HepG2 (cell line): ENCODE data around the gene NPHP4. TPM values are rescaled to one million over a fixed set of nuclear protein-coding genes. Genes with fewer than 3 reads are reported as not detected.

ENCODE experiments used
- ATAC-seq: fragments of 200-7000 bp; cut with Tn5 transposase; 3 replicates; pipeline ENCODE4 v1.9.1; 2020; ENCODE audit warnings: mild to moderate bottlenecking, moderate library complexity
- BruUV-seq: library from RNA; stranded (reverse); fragments of 400-500 nt; replicated peaks from 2 replicates; lab custom pipeline; 2021; lab: Mats Ljungman, UMichigan
- CTCF ChIA-PET: fragments of 300-600 bp; formaldehyde crosslinking; extraction: SDS; loops from one replicate; lab custom pipeline; 2021; ENCODE audit warnings: low total read pairs, inconsistent platforms, low intra/inter-chr PET ratio; lab: Yijun Ruan, JAX
- POLR2A ChIA-PET: fragments of 350-600 bp; sonication (Branson Sonifier 250); formaldehyde crosslinking; loops from one replicate; lab custom pipeline; 2020; ENCODE audit warnings: antibody characterized with exemption, inconsistent platforms; lab: Yijun Ruan, JAX
- DNase-seq: peaks from one replicate; pipeline ENCODE4 v3.0.0-alpha.2; 2015; ENCODE audit warnings: low spot score
- FAIRE-seq: peaks from 3 replicates; lab custom pipeline; 2011; peaks lifted over from hg19 to GRCh38; lab: Jason Lieb, UNC
- H2AFZ ChIP-seq: one replicate; pipeline ENCODE4 v1.6.1; 2011; ENCODE audit warnings: low read length, inconsistent platforms
- H3K27ac ChIP-seq: fragments of 300-600 bp; 3 replicates; pipeline ENCODE4 v1.8.0; 2011; ENCODE audit warnings: mixed run types, mild to moderate bottlenecking, mixed read lengths, low read length, inconsistent platforms; ENCODE audit not compliant: insufficient read depth; ENCODE audit errors: extremely low read length
- H3K27me3 ChIP-seq, 2 experiments: fragments of 200-600 bp in 1 of 2; 2 replicates in 1 of 2; 3 replicates in 1 of 2; pipeline versions ENCODE4 v1.6.0 to v1.8.0; 2011; ENCODE audit warnings: low read length in 2 of 2, mild to moderate bottlenecking in 2 of 2, moderate library complexity in 2 of 2, inconsistent platforms in 1 of 2; ENCODE audit not compliant: insufficient read depth in 2 of 2, control insufficient read depth in 1 of 2
- H3K36me3 ChIP-seq, 2 experiments: fragments of 200-600 bp in 1 of 2; replicated peaks in 1 of 2; 2 replicates in 1 of 2; 3 replicates in 1 of 2; pipeline versions ENCODE4 v1.5.1 to v1.8.0; 2011; ENCODE audit warnings: low read length in 2 of 2, inconsistent platforms in 1 of 2; ENCODE audit not compliant: insufficient read depth in 2 of 2, control insufficient read depth in 1 of 2
- H3K4me1 ChIP-seq: 2 replicates; pipeline ENCODE4 v1.5.1; 2012; ENCODE audit warnings: low read length, inconsistent platforms; ENCODE audit not compliant: insufficient read depth
- H3K4me2 ChIP-seq: 2 replicates; pipeline ENCODE4 v1.6.0; 2011; ENCODE audit warnings: low read depth, low read length, inconsistent platforms
- H3K4me3 ChIP-seq, 3 experiments: fragments of 200-600 bp in 1 of 3; sonication (generic), shearing (Covaris generic) in 1 of 3; replicated peaks in 1 of 3; 2 replicates each; pipeline ENCODE4 v1.5.1; 2011 to 2016; ENCODE audit warnings: low read length in 3 of 3, inconsistent platforms in 2 of 3, low read depth in 2 of 3, mild to moderate bottlenecking in 2 of 3, control low read depth in 1 of 3, mixed read lengths in 1 of 3; ENCODE audit not compliant: insufficient read depth in 1 of 3
- H3K79me2 ChIP-seq: one replicate; pipeline ENCODE4 v1.6.1; 2011; ENCODE audit warnings: low read length, inconsistent platforms; ENCODE audit not compliant: insufficient read depth
- H3K9ac ChIP-seq: 2 replicates; pipeline ENCODE4 v1.6.0; 2011; ENCODE audit warnings: mild to moderate bottlenecking, low read depth, low read length, inconsistent platforms; ENCODE audit not compliant: insufficient read depth
- H3K9me3 ChIP-seq: 2 replicates; pipeline ENCODE4 v1.5.1; 2012; ENCODE audit warnings: mild to moderate bottlenecking, low read length
- H4K20me1 ChIP-seq: 2 replicates; pipeline ENCODE4 v1.6.0; 2011; ENCODE audit warnings: inconsistent platforms, mild to moderate bottlenecking, low read length, moderate library complexity; ENCODE audit not compliant: insufficient read depth
- CEBPZ ChIP-seq: IDR thresholded peaks from 2 replicates; pipeline ENCODE4 v1.6.1; 2012; ENCODE audit warnings: low read length, improper control_type of control experiment
- ERF ChIP-seq: IDR thresholded peaks from 2 replicates; pipeline ENCODE4 v1.6.1; 2018; ENCODE audit warnings: missing biosample characterization, missing genetic modification reagents
- JUNB ChIP-seq: sonication (generic); formaldehyde crosslinking; IDR thresholded peaks from 2 replicates; pipeline ENCODE4 v1.8.0; 2022; ENCODE audit warnings: missing genetic modification reagents, mild to moderate bottlenecking, borderline replicate concordance
- MTERF4 ChIP-seq: sonication (generic); formaldehyde crosslinking; IDR thresholded peaks from 2 replicates; pipeline ENCODE4 v1.8.0; 2023; ENCODE audit warnings: mild to moderate bottlenecking, missing genetic modification reagents
- REPIN1 ChIP-seq: sonication (generic); formaldehyde crosslinking; IDR thresholded peaks from 2 replicates; pipeline ENCODE4 v1.8.0; 2022; ENCODE audit warnings: missing genetic modification reagents, low read depth, mild to moderate bottlenecking, borderline replicate concordance
- RNF219 ChIP-seq: sonication (generic); formaldehyde crosslinking; IDR thresholded peaks from 2 replicates; pipeline ENCODE4 v1.5.0; 2020; ENCODE audit warnings: mild to moderate bottlenecking, missing genetic modification reagents
- SCMH1 ChIP-seq: sonication (generic); formaldehyde crosslinking; IDR thresholded peaks from 2 replicates; pipeline ENCODE4 v1.9.0; 2021; ENCODE audit warnings: missing genetic modification reagents, mild to moderate bottlenecking, borderline replicate concordance
- SIN3A ChIP-seq: IDR thresholded peaks from 2 replicates; pipeline ENCODE4 v1.6.1; 2011; ENCODE audit warnings: low read depth, mild to moderate bottlenecking, control low read depth, low read length, borderline replicate concordance
- SRSF4 ChIP-seq: fragments of 200-400 bp; formaldehyde crosslinking; IDR thresholded peaks from one replicate; pipeline ENCODE4 v1.6.1; 2018; ENCODE audit warnings: mild to moderate bottlenecking, low read depth, low read length, moderate library complexity; ENCODE audit not compliant: poor library complexity, severe bottlenecking
- THYN1 ChIP-seq: sonication (generic); formaldehyde crosslinking; IDR thresholded peaks from 2 replicates; pipeline ENCODE4 v1.8.1; 2023; ENCODE audit warnings: low read depth, mild to moderate bottlenecking, moderate library complexity, missing genetic modification reagents, borderline replicate concordance
- ZNF180 ChIP-seq: sonication (generic); formaldehyde crosslinking; IDR thresholded peaks from 2 replicates; pipeline ENCODE4 v1.4.0; 2020; ENCODE audit warnings: low read depth, missing genetic modification reagents, borderline replicate concordance
- ZNF367 ChIP-seq: sonication (generic); formaldehyde crosslinking; IDR thresholded peaks from 2 replicates; pipeline ENCODE4 v1.4.0; 2020; ENCODE audit warnings: missing genetic modification reagents, borderline replicate concordance
- ZNF44 ChIP-seq: sonication (generic); formaldehyde crosslinking; IDR thresholded peaks from 2 replicates; pipeline ENCODE4 v1.5.1; 2020; ENCODE audit warnings: mild to moderate bottlenecking, missing genetic modification reagents
- ZNF878 ChIP-seq: sonication (generic); formaldehyde crosslinking; IDR thresholded peaks from 2 replicates; pipeline ENCODE4 v1.8.1; 2023; ENCODE audit warnings: mild to moderate bottlenecking, missing genetic modification reagents, moderate library complexity
- ZZZ3 ChIP-seq: sonication (generic); formaldehyde crosslinking; IDR thresholded peaks from 2 replicates; pipeline ENCODE4 v1.4.0; 2020; ENCODE audit warnings: missing genetic modification reagents, mild to moderate bottlenecking, borderline replicate concordance
- WGBS: methylation state at CpG from one replicate; pipeline ENCODE4 v1.1.6; 2017; ENCODE audit warnings: low lambda C conversion rate; 5-methylcytosine and 5-hydroxymethylcytosine counted together
- in situ Hi-C: cut with HindIII; loops from 2 replicates; pipeline ENCODE4 v1.10.0; 2017; ENCODE audit warnings: low pct_unique_long_range_greater_than_20kb; ENCODE audit not compliant: extremely low pct_ligation_motif_present
- intact Hi-C: fragments of 100-400 bp; cut with micrococcal nuclease; formaldehyde crosslinking; loops from one replicate; pipeline ENCODE4 v1.10.0; 2022; ENCODE audit not compliant: unreplicated experiment
- polyA plus RNA-seq, 8 experiments: library from polyadenylated mRNA; depleted of rRNA in 3 of 8; stranded (reverse) in 7 of 8; unstranded in 1 of 8; fragments of >200 nt; fragmentation: Illumina TruSeq in 4 of 8; extraction: Trizol in 4 of 8; gene quantifications; 2 replicates each; pipeline versions ENCODE4 v1.2.1 to v1.2.3, GENCODE V29; 2011 to 2016; ENCODE audit warnings: low read depth in 4 of 8, missing spikeins in 1 of 8, mixed read lengths in 1 of 8; ENCODE audit not compliant: insufficient read depth in 1 of 8
- total RNA-seq, 5 experiments: library from RNA; depleted of rRNA; stranded (reverse); fragments of >200 nt; fragmentation: Illumina TruSeq; extraction: Trizol; gene quantifications; 2 replicates each; pipeline ENCODE4 v1.2.3, GENCODE V29; 2016; ENCODE audit warnings: low read depth in 1 of 5
- TF ChIP-seq, protein P1 (sequence below): sonication (generic); formaldehyde crosslinking; IDR thresholded peaks from 2 replicates; pipeline ENCODE4 v1.5.0; 2020; ENCODE audit warnings: missing genetic modification reagents

Gene NPHP4
- total and polyA plus RNA-seq, 2 of the 13 experiments (the other 11 are each of a cell fraction or from before 2014, with no cell fraction given): 4.4 to 6.8 TPM

DNA sequence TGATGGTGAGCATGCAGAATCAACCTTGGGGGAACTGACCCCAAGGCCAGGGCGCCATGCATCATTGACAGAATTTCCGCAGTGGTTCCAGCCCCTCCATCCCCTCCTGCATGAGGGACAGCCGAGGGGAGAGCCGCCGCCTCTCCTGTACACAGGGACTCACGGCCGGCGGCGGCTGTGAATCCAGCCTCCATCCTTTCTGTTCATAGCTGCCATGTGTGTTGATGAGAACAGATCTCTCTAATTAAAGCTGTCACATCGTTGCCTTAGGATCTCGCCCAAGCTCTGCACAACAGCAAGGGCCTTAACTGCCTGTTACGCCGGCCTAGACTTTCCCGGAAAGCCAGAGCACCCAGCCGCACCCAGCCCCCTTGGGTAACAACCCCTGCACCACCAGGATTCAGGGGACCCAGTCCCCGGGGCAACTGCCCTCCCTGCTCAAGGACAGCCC, 151.6 kb downstream of the NPHP4 start:
- Histone ChIP-seq H3K9ac (no peak overlapping the region), H3K4me3 (no peak overlapping the region), H2AFZ (no peak overlapping the region), H3K27ac (no peak overlapping the region), H3K27me3 (peaks cover 8 to 73% of the 10 kb centered on the region in 2 experiments), H3K4me2 (no peak overlapping the region), H3K79me2 (no peaks in the 10 kb centered on the region), H3K9me3 (no peaks in the 10 kb centered on the region), H3K36me3 (no peaks in the 10 kb centered on the region), H3K4me1 (no peaks in the 10 kb centered on the region), H4K20me1 (no peaks in the 10 kb centered on the region)
- TF ChIP-seq THYN1 (CRISPR knock-in tag) (no peak), JUNB (no peak), ZNF367 (CRISPR knock-in tag) (no peak), ZZZ3 (CRISPR knock-in tag) (no peak), ZNF878 (CRISPR knock-in tag) (no peak), ZNF44 (CRISPR knock-in tag) (no peak), ZNF180 (CRISPR knock-in tag) (no peak), SRSF4 (no peak), CEBPZ (no peak), MTERF4 (no peak), RNF219 (CRISPR knock-in tag) (no peak), SIN3A (no peak), SCMH1 (CRISPR knock-in tag) (no peak), ERF (CRISPR knock-in tag) (no peak), REPIN1 (CRISPR knock-in tag) (no peak)
- TF ChIP-seq, protein P1, sequence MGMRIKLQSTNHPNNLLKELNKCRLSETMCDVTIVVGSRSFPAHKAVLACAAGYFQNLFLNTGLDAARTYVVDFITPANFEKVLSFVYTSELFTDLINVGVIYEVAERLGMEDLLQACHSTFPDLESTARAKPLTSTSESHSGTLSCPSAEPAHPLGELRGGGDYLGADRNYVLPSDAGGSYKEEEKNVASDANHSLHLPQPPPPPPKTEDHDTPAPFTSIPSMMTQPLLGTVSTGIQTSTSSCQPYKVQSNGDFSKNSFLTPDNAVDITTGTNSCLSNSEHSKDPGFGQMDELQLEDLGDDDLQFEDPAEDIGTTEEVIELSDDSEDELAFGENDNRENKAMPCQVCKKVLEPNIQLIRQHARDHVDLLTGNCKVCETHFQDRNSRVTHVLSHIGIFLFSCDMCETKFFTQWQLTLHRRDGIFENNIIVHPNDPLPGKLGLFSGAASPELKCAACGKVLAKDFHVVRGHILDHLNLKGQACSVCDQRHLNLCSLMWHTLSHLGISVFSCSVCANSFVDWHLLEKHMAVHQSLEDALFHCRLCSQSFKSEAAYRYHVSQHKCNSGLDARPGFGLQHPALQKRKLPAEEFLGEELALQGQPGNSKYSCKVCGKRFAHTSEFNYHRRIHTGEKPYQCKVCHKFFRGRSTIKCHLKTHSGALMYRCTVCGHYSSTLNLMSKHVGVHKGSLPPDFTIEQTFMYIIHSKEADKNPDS (CRISPR knock-in tag): no peak
- ChIA-PET POLR2A (no interaction called here), CTCF (no interaction called here)
- FAIRE-seq: no peak
- intact Hi-C loops (no loop called here), in situ Hi-C loops (no loop called here)
- no peak for ATAC-seq
- WGBS: 25% methylated on average over 12 of the region's 16 CpGs
- no peak for DNase-seq
- BruUV-seq: no TSS peak
